Measurements from ENCODE around the gene SLC13A4. TPM values are rescaled to one million over a fixed set of nuclear protein-coding genes. Genes with fewer than 3 reads are reported as not detected.

The SLC13A4 gene
- total RNA-seq, 2 experiments from 2014 or later, result not detected

DNA sequence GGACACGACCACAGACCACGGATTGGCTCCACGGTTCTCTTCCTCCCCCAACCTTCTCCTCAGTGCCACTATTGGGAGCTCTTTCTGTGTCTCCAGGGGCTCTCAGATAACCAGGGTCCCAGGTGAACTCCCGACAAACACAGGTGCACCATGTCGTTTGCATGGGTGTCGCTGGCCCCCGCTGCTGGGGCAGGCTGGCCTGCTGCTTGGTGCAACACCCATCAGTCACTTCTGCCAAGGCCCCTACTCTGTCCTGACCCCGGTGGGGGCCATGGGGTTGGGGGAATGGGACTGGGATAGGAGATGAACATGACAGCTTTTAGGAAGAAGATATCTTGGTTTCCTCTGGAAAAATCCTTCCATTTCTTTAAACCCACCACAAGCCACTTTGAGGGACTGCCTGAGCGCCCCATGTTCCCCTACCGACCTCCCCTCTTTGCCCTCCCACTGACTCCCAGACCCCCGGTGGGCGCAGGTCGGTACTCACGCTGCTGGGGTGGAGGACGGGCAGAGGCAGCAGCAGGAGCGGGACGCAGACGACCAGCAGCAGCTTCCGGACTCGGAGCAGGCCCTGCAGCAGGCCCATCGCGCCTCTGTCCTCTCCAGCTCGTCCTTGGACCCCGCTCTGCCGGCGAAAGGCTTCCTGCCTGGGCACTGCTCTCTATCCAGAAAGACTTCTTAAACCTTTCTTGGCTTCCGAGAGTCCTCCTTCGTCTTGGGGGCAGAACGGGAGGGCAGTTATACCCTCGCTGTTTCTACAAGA is 894 bp downstream of the SLC13A4 start:
- no peaks in the 10 kb centered on the region for H3K27me3 Mint-ChIP-seq (ENCODE audit: low read depth)
- no peak for ATAC-seq
- no peak overlapping the region for H3K27ac Mint-ChIP-seq
- H3K4me1 Mint-ChIP-seq (ENCODE audit: low read depth), result no peaks in the 10 kb centered on the region
- H3K36me3 Mint-ChIP-seq (ENCODE audit: low read depth), result no peaks in the 10 kb centered on the region
- H3K4me3 Mint-ChIP-seq, result no peak overlapping the region
- POLR2A ChIA-PET, result no interaction called here
- no peaks in the 10 kb centered on the region for H3K9me3 Mint-ChIP-seq (ENCODE audit: insufficient read depth)
- CTCF ChIA-PET, result no interaction called here
- no peak for DNase-seq

DNA sequence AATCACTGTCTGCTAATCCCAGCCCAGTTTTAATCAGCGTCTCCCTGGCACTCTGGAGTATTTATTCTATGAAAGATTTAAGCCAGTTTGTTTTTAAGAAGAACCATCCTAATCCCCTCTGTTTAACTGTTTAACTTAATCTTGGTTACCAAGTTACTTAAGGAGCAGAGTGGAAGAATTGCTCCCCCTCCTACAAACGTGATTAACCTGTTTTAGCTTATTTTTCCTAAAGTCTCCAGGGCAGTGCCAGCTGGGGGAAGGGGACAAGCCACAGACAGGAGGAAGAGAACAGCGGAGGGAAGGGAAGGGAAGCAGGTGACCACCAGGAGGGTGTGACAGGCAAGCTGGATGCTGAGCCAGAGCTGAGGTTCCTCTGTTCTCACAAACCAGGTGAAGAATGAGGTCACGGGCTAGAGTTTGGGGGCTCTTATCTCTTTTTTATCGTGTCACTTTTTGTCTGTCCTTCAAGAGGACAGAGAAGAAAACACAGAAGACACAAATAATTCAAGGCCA is 1.7 kb downstream of the SLC13A4 start:
- H3K9me3 Mint-ChIP-seq (ENCODE audit: insufficient read depth), result no peaks in the 10 kb centered on the region
- H3K27ac Mint-ChIP-seq, result no peak overlapping the region
- ChIA-PET CTCF (no interaction called here), POLR2A (no interaction called here)
- DNase-seq (no peak), ATAC-seq (no peak)
- no peaks in the 10 kb centered on the region for H3K4me1 Mint-ChIP-seq (ENCODE audit: low read depth)
- H3K36me3 Mint-ChIP-seq (ENCODE audit: low read depth), result no peaks in the 10 kb centered on the region
- H3K4me3 Mint-ChIP-seq, result no peak overlapping the region
- H3K27me3 Mint-ChIP-seq (ENCODE audit: low read depth), result no peaks in the 10 kb centered on the region

DNA sequence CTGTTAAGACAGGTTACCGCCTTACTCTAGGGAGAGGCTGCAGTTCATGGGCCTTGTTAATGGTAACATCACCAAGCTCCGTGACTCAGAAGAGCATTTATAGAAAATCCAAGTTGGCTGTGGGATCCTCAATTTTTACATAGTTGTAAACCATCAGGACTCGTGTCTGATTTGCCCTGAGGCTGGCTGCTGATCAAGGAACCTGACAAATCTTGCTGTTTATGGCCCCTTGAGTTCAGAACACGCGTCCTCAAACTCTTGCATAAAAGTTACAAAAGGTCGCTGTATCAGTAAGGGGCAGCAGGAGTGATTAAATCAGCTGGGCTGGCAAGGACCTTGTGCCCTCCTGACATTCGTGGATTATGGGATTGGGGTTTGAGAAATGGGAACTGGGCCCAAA is 4.6 kb downstream of the SLC13A4 start:
- ChIA-PET CTCF (interaction anchor here (1.9 kb wide), 1 partner anchor 12 kb away, joined by 6 read pairs; no protein-coding TSS in a partner anchor), POLR2A (no interaction called here)
- DNase-seq, result no peak
- Mint-ChIP-seq H3K4me3 (no peak overlapping the region), H3K27ac (no peak overlapping the region), H3K36me3 (ENCODE audit: low read depth) (no peaks in the 10 kb centered on the region), H3K4me1 (ENCODE audit: low read depth) (no peaks in the 10 kb centered on the region), H3K27me3 (ENCODE audit: low read depth) (peaks cover 7% of the 10 kb centered on the region), H3K9me3 (ENCODE audit: insufficient read depth) (no peaks in the 10 kb centered on the region)
- ATAC-seq, result no peak

DNA sequence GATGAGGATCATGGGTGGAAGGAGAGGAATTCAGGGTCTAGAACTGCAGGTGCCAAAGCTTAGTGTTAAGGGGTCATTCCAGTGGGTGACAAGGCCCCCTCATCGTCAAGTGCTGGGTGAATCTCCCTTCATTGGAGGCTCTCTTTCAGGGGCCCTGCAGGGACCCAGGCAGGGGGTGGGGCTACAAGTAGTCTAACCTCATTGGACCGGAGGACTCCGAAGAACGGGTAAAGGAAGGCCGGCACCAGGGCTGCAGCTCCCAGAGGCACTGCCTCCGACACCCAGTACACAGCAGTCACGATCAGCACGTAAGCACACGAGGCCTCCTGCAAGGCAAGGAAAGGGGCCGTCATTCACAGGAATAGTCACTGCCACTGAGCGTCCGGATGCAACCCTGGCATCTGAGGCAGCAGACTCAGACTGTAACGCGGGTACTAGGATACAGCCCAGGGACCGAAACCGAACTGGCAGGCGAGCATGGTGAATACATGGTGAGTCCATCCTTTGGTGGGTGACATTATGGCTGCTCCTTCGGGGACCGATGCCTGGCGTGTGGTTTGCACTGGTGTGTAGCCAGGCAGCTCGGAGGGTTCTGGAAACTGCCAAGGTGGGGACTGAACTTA is 6.7 kb downstream of the SLC13A4 start:
- Mint-ChIP-seq H3K4me1 (ENCODE audit: low read depth) (no peaks in the 10 kb centered on the region), H3K4me3 (no peak overlapping the region), H3K27me3 (ENCODE audit: low read depth) (peaks cover 14% of the 10 kb centered on the region), H3K27ac (no peak overlapping the region), H3K36me3 (ENCODE audit: low read depth) (no peaks in the 10 kb centered on the region), H3K9me3 (ENCODE audit: insufficient read depth) (no peaks in the 10 kb centered on the region)
- ATAC-seq (no peak), DNase-seq (no peak)
- POLR2A ChIA-PET, result no interaction called here
- CTCF ChIA-PET, result no interaction called here

DNA sequence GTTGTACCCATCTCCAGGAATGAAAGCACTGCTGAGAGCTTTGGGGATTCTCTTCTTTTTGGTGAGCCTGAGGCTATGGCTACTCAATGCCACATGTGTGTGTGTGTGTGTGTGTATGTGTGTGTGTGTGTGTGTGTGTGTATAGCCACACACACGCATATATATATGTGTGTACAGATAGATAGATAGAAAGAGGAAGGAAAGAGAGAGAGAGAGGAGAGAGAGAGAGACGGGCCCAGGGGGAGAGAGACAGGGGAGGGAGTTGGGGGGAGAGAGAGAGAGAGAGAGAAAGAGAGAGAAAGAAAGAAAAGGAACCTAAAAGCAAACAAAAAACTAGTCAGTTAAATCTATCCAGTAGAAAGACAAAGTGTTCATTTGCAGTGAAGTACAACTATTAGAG is 8.3 kb downstream of the SLC13A4 start:
- Mint-ChIP-seq H3K27me3 (ENCODE audit: low read depth) (peaks cover 14% of the 10 kb centered on the region), H3K9me3 (ENCODE audit: insufficient read depth) (no peaks in the 10 kb centered on the region), H3K4me1 (ENCODE audit: low read depth) (no peaks in the 10 kb centered on the region), H3K4me3 (no peak overlapping the region), H3K27ac (no peak overlapping the region), H3K36me3 (ENCODE audit: low read depth) (no peaks in the 10 kb centered on the region)
- CTCF ChIA-PET, result no interaction called here
- no peak for ATAC-seq
- DNase-seq, result no peak
- POLR2A ChIA-PET, result no interaction called here

DNA sequence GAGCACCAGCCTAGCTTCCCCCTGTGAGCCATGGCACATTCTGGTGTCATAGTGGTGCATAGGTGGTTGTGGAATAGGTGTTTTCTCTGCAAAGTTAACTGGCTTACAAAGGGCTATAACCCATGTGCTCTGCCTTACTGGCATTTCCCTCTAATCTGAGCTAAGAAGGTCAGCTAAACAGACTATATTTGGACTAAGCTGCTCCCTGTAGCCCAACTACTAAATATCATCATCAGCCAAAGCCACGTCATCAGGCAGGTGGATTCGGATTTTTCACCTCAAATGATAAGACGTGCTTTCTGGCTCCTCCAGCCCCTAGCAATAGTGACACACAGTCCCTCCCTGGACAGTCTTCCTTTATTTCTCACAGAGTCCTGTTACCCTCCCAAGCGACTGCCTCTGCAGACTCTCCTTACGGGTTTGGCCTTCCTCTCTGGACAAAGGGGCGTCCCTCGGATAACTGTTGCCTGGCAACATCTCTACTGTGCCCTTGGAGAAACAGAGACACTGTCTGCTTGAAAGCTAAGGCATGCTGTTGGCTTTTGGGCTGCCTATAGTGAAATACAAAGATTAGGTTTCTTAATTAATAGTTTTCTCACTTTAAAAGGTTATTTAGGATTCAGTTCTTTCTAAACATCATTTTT is 9.1 kb downstream of the SLC13A4 start:
- ATAC-seq (no peak), DNase-seq (no peak)
- no peaks in the 10 kb centered on the region for H3K4me1 Mint-ChIP-seq (ENCODE audit: low read depth)
- no peaks in the 10 kb centered on the region for H3K36me3 Mint-ChIP-seq (ENCODE audit: low read depth)
- CTCF ChIA-PET, result no interaction called here
- POLR2A ChIA-PET, result no interaction called here
- H3K27ac Mint-ChIP-seq, result no peak overlapping the region
- no peak overlapping the region for H3K4me3 Mint-ChIP-seq
- H3K27me3 Mint-ChIP-seq (ENCODE audit: low read depth), result peaks cover 14% of the 10 kb centered on the region
- H3K9me3 Mint-ChIP-seq (ENCODE audit: insufficient read depth), result no peaks in the 10 kb centered on the region

DNA sequence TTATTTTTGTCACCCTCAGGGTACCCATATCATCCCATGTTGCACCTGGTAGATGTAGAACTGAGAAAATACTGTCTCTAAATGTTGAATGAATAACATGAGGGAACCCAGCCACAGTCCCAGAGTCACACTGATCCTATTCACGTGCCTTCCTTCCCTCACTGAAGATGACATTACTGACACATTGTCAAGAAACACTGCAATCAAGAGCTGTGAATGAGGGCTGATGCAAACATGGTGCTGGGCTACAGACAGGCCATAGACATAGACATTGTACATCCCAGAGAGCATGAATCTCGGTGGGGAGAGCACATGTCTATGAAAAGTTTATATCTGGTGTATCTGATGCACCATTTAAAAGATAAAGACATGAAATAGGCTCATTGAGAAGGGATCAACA is 9.8 kb downstream of the SLC13A4 start:
- no peaks in the 10 kb centered on the region for H3K9me3 Mint-ChIP-seq (ENCODE audit: insufficient read depth)
- H3K4me3 Mint-ChIP-seq, result no peak overlapping the region
- POLR2A ChIA-PET, result no interaction called here
- no peaks in the 10 kb centered on the region for H3K4me1 Mint-ChIP-seq (ENCODE audit: low read depth)
- no peak overlapping the region for H3K27ac Mint-ChIP-seq
- no peaks in the 10 kb centered on the region for H3K36me3 Mint-ChIP-seq (ENCODE audit: low read depth)
- peaks cover 14% of the 10 kb centered on the region for H3K27me3 Mint-ChIP-seq (ENCODE audit: low read depth)
- no peak for DNase-seq
- CTCF ChIA-PET, result no interaction called here
- no peak for ATAC-seq

DNA sequence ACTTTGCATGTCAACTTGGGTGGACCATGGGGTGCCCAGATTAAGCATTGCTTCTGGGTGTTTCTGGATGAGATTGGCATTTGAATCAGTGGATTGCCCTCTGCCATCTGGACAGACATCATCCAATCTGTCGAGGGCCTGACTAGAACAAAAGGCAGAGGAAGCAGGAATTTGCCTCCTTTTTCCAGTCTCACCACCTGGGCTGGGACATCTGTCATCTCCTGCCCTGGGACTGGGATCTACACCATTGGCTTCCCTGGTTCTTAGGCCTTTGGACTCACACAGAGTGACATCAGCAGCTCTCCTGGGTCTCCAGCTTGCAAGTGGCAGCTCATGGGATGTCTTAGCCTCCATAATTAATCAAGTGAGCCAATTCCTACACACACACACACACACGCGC is 10.3 kb downstream of the SLC13A4 start:
- Mint-ChIP-seq H3K36me3 (ENCODE audit: low read depth) (no peaks in the 10 kb centered on the region), H3K27ac (no peak overlapping the region), H3K27me3 (ENCODE audit: low read depth) (peaks cover 14% of the 10 kb centered on the region), H3K4me1 (ENCODE audit: low read depth) (no peaks in the 10 kb centered on the region), H3K4me3 (no peak overlapping the region), H3K9me3 (ENCODE audit: insufficient read depth) (no peaks in the 10 kb centered on the region)
- no peak for ATAC-seq
- CTCF ChIA-PET, result no interaction called here
- DNase-seq, result no peak
- POLR2A ChIA-PET, result no interaction called here

DNA sequence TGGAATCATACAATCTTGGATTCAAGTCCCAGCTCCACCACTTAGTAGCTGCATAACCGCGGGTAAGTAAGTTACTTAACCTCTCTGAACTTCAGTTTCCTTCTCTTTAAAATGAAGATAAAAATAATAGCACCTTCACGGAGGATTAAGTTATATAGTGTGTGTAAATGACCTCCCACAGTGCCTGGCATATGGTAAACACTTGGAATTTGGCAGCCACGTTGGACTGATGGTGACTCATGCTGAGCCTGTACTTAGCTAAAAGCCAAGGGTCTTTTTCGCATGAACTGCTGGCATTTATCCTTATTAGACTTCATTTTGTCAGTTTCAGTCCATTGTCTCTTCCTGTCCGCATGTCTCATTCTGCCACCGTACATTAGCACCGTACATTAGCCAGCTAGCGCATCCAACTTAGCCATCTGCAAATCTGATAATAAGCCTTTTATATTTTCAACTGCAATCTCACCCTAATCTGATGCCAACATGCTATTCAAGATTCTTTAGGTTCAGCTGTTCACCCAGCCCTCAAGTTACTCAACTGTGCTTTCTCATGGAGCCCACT is 11.2 kb downstream of the SLC13A4 start:
- Mint-ChIP-seq H3K27me3 (ENCODE audit: low read depth) (peaks cover 14% of the 10 kb centered on the region), H3K36me3 (ENCODE audit: low read depth) (no peaks in the 10 kb centered on the region), H3K4me1 (ENCODE audit: low read depth) (no peaks in the 10 kb centered on the region), H3K9me3 (ENCODE audit: insufficient read depth) (no peaks in the 10 kb centered on the region), H3K27ac (no peak overlapping the region), H3K4me3 (no peak overlapping the region)
- no peak for DNase-seq
- ATAC-seq, result no peak
- ChIA-PET CTCF (no interaction called here), POLR2A (no interaction called here)

DNA sequence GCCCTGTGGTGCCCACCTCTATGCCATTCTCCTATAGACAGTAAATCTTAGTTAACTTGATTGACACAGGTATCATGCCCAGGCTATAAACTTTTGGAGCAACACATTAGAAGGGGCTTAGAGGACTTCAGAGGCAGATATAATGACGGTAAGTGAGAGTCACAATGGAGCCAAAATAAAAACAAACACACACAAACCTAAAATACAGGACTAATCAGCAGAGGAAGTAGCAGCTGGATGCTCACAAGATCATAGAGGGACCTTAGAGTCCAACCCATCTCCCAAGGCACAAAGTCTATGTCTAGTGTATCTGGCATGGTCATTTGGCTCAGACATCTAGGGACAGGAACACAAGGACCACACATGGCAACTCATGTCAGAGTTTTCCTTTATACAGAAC is 12.3 kb downstream of the SLC13A4 start:
- no peak for DNase-seq

DNA sequence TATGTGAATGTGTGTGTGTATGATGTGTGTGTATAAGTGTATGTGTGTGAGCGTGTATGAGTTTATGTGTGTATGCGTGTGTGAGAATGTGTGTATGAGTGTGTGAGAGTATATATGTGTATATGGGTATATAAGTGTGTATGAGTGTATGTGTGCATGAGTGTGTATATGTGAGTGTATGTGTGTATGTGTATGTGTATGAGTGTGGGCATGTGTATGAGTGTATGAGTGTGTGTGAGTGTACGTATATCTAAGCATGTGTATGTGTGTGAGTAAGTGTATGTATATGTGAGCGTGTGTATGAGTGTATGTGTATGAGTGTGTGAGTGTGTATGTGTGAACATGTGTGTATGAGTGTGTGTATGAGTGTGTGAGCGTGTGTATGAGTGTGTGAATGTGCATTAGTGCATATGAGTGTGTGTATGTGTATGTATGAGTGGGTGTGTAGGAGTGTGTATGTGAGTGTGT is 12.9 kb downstream of the SLC13A4 start:
- CTCF ChIA-PET, result no interaction called here
- Mint-ChIP-seq H3K9me3 (ENCODE audit: insufficient read depth) (no peaks in the 10 kb centered on the region), H3K4me1 (ENCODE audit: low read depth) (no peaks in the 10 kb centered on the region), H3K36me3 (ENCODE audit: low read depth) (no peaks in the 10 kb centered on the region), H3K27me3 (ENCODE audit: low read depth) (peaks cover 14% of the 10 kb centered on the region), H3K27ac (no peak overlapping the region), H3K4me3 (no peak overlapping the region)
- DNase-seq (no peak), ATAC-seq (no peak)
- POLR2A ChIA-PET, result no interaction called here

More for the DNA sequence above, 12.3 kb downstream of the SLC13A4 start:
- Mint-ChIP-seq H3K4me3 (no peak overlapping the region), H3K27ac (no peak overlapping the region), H3K4me1 (ENCODE audit: low read depth) (no peaks in the 10 kb centered on the region), H3K27me3 (ENCODE audit: low read depth) (peaks cover 14% of the 10 kb centered on the region), H3K36me3 (ENCODE audit: low read depth) (no peaks in the 10 kb centered on the region), H3K9me3 (ENCODE audit: insufficient read depth) (no peaks in the 10 kb centered on the region)
- POLR2A ChIA-PET, result no interaction called here
- CTCF ChIA-PET, result no interaction called here
- ATAC-seq, result no peak

DNA sequence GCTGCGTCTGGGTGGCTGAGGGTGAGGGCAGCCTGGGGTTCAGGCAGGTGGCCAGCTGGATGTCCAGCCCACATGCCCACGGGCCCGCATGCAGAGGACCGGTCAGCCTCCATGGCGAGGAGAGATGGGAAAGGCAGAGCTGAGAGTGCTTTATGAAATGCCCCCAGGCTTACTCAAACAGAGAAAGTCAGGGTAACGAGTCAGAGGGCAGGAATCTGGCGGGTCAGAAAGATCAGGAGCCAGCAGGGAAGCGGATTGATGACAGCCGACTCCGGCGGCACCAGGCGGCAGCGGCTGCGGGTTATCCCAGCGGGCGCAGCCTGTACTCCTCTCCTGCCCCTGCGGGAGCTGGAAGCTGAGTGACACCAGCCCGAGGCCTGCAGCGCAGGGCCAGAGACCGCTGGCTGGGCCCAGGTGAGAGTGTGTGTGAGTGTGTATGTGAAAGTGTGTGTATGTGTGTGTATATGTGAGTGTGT is 13.4 kb downstream of the SLC13A4 start:
- peaks cover 9% of the 10 kb centered on the region for H3K27me3 Mint-ChIP-seq (ENCODE audit: low read depth)
- H3K9me3 Mint-ChIP-seq (ENCODE audit: insufficient read depth), result no peaks in the 10 kb centered on the region
- DNase-seq (no peak), ATAC-seq (no peak)
- H3K27ac Mint-ChIP-seq, result no peak overlapping the region
- ChIA-PET CTCF (no interaction called here), POLR2A (no interaction called here)
- no peak overlapping the region for H3K4me3 Mint-ChIP-seq
- H3K4me1 Mint-ChIP-seq (ENCODE audit: low read depth), result no peaks in the 10 kb centered on the region
- H3K36me3 Mint-ChIP-seq (ENCODE audit: low read depth), result no peaks in the 10 kb centered on the region
